ENCODE results near the gene TGFBR2.

DNA sequence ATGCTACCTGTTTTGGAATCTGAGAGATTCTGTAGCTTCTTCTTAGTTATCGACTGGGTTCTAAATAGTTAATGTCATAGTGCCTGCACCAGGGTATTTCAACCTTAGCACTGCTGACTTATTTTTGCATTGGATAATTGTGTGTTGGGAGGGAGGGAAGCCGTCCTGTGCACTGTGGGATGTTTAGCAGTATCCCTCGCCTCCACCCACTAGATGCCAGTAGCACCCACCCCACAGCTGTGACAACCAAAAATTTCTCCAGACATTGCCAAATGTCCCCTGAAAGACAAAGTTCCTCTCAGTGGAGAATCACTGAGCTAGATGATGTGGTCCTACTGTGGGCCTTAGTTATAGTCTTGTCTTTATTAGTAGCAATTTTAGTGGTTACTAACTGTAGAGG lies 88.3 kb downstream of the TGFBR2 start:
- no peak for TF ChIP-seq POLR2A (IDR thresholded peaks at IDR 0.05)
- TF ChIP-seq, protein P1, sequence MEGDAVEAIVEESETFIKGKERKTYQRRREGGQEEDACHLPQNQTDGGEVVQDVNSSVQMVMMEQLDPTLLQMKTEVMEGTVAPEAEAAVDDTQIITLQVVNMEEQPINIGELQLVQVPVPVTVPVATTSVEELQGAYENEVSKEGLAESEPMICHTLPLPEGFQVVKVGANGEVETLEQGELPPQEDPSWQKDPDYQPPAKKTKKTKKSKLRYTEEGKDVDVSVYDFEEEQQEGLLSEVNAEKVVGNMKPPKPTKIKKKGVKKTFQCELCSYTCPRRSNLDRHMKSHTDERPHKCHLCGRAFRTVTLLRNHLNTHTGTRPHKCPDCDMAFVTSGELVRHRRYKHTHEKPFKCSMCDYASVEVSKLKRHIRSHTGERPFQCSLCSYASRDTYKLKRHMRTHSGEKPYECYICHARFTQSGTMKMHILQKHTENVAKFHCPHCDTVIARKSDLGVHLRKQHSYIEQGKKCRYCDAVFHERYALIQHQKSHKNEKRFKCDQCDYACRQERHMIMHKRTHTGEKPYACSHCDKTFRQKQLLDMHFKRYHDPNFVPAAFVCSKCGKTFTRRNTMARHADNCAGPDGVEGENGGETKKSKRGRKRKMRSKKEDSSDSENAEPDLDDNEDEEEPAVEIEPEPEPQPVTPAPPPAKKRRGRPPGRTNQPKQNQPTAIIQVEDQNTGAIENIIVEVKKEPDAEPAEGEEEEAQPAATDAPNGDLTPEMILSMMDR (IDR thresholded peaks at IDR 0.05) = no peak

All from prostate gland (tissue), 2 donors.